GM20000 (cell line): Measurements from ENCODE around the gene TEX51.

ENCODE experiments used
- DNase-seq: peaks from one replicate; pipeline ENCODE4 v3.0.0; 2012; ENCODE audit warnings: low spot score
- CTCF ChIP-seq: IDR thresholded peaks from 2 replicates; pipeline ENCODE4 v1.5.1; 2012; ENCODE audit warnings: mild to moderate bottlenecking, control low read depth; ENCODE audit errors: extremely low read depth, missing control alignments

TEX51 gene

GRCh38 chr2:126913329-126913728, 14.6 kb downstream of the TEX51 start:
- no peak for DNase-seq
- TF ChIP-seq CTCF = no peak

GRCh38 chr2:126913881-126914615, 15.4 kb downstream of the TEX51 start:
- no peak for DNase-seq
- TF ChIP-seq CTCF = no peak

- DNase-seq = no peak
These were observed 16.3 kb downstream of the TEX51 start for GRCh38 chr2:126914811-126915500.

GRCh38 chr2:126915903-126916302, 17.2 kb downstream of the TEX51 start:
- DNase-seq = no peak
- no peak for TF ChIP-seq CTCF

More at GRCh38 chr2:126914811-126915500, 16.3 kb downstream of the TEX51 start:
- no peak for TF ChIP-seq CTCF

DNA sequence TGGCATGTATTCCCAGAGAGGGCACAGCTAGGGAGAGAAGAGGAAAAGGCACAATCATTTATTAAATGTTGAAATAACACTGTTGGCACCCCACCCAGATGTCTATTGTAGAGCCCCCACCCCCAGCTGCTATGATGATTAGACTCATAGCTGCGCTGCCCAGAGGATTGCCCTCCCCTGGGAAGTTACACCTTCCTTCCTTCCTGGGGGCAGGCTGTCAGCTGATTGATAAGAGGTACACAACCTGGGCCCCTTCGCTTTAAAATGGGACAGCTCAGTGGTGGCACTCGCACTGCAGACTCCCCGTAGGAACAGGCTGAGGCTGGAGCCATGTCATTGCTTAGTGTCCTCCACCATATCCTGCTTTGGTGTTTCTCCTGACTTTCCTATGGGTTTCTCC, 18.1 kb downstream of the TEX51 start:
- DNase-seq = no peak
- no peak for TF ChIP-seq CTCF

DNA sequence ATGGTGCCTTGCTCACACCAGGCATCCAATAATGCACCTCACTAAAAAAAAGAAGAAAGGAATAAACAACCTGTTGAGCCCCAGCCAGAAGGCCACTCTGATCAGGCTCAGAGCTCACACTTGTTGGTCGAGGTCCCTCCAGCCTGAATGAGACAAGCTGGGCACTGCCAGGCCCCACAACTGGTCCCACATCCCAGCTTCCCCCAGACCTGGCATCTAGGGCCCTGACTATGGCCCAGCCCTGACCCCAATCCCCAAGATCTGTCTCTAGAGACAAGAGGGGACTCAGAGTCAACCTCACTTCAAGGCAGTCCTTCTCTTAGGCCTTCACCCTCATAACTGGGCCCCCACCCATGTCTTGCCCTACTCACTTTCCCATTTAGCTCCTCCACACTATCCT, 22.4 kb downstream of the TEX51 start:
- DNase-seq = no peak
- TF ChIP-seq CTCF = no peak

DNA sequence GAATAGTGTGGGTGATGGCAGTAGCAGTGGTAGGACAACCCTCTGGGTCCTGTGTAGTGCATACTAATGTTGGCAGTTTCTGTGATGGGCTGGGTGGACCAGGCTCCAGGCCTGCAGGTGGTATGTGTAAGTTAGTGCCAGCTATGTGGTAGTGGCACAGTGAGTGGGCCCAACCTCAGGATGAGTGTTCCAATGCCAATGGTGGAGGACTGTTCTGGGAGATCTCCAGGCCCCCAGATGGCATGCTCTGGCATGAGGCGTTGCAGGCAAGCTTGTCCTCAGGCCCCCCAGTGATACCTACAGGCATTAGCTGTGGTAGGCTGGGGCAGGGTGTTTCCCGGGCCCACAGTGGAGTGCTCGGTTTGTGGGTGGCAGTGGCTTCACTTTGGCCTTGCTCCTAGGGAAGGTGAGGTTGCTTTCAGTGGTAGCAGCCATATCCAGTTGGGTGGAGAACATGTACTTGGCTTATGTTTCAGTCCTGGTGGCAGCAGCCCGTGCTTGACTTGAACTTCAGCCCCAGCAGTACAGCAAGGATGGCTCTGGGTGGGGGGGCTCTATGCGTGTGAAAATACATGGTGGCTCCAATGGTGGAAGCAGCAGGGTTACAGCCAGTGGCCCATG, 32.4 kb downstream of the TEX51 start:
- DNase-seq = no peak
- no peak for TF ChIP-seq CTCF
